ENCODE data around the gene VGLL4.

Gene VGLL4

DNA sequence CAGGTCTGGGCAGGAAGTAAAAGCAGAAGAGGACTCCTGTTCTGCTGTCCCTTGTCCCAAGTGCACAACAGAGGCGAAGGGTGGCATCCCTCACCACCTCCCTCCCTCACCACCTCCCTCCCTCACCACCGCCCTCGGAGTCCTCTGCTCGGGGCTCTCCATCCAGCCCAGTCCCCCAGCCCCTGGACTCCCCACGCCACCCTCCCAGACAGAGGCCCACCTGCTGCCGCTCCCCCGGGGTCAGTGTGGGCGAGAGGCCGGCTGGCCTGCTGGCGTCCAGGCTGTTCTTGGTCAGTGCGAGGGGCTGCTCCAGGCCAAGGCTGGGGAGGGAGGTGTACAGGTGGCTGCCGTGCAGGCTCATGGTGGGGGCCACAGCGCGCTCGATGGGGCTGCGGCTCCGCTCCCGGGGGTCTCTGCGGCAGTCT, 79.1 kb downstream of the VGLL4 start:
- no peak for DNase-seq (ENCODE audit: low spot score)

DNA sequence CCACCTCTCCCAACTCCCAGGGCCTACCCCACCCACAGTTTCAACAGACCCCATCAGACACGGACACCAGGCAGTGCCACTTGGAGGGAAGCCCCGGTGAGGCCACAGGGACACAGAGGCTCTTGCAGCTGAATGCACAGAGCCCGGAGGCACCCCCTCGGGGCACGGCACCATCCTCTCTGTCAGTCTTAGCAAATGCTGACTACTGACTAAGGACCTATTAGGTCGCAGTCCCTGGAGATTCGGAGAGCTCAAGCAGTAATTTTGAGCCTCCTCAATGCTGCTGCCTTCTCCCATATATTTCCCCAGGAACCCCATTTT, 79.9 kb downstream of the VGLL4 start:
- DNase-seq (ENCODE audit: low spot score) = no peak

DNA sequence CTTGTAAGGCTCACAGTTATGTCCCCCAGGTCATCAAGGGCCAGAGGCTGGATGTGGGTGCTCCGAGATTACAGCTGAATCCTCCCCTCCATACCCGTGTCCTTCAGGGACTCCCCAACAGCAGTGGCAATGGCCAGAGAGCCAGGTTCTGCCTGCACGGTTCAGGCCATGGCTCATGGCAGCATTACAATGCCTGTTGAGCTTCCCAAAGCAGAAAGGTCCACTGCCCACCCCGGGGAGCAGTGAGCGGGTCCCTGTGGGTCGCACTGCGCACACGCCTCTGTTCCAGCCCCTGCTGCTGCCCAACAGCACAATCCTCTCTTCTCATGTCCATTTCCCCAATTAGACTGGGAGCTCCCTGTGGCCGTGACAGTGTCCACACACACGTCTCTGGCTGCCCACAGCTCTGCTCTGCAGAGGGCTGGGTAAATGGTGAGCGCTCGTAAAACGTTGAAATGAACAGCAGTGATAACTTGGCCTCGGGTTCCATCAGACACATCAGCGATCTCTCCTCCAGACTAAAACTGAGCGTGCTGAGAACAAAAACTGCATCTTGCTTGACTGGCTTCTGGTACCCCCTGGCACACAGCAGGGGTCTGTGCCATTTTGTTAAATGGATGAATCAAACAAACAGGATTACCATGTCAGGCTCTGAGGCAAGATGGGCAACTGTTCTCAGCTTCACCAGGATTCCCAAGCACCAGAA, 80.4 kb downstream of the VGLL4 start:
- DNase-seq (ENCODE audit: low spot score) = no peak

DNA sequence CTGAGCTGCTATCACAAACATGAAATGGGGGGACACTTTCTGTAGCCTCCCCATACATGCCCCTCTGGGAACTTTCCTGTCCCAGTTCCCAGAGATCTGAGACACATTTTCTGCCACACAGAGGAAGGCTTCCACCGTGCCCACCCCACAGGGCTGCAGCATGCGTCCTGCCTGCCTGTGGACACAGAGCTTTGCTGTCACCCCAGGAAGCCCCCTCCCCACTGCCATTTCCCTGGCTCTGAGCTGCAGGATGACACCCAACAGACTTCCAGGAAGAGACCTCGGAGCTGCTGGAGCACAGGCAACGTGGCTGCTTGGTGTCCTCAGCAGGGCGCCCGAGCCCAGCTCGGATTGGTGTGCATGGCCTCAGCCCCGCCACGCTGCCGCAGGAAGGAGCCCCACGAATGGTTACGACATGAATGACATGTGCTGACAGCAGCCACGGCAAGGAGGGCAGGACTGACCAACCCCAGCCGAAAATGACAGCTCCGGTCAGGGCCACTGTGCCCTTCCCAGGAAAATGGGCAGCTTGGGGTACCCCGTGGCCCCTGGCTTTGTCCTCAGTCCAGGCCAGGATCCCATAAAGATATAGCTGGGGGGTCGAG, 81.3 kb downstream of the VGLL4 start:
- DNase-seq (ENCODE audit: low spot score) = no peak

DNA sequence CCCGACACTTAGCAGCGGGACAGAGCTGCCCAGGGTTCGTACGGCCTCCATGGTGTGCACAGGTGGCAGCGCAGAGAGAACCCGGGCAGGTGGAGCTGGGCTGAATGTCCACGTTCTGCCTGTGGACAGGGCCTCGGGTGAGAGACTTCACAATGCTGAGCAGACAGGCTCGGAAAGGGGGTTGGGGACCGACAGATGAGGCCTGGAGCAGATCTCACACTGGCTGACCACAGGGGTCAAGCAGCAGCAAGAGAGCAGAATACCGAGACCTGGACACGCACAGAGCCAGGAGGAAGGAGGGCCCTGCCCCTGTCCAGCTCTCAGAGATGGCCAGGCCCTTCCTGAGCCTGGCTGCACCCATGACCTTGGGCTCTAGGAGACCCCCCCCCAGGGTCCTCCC, 83.0 kb downstream of the VGLL4 start:
- DNase-seq (ENCODE audit: low spot score) = no peak

DNA sequence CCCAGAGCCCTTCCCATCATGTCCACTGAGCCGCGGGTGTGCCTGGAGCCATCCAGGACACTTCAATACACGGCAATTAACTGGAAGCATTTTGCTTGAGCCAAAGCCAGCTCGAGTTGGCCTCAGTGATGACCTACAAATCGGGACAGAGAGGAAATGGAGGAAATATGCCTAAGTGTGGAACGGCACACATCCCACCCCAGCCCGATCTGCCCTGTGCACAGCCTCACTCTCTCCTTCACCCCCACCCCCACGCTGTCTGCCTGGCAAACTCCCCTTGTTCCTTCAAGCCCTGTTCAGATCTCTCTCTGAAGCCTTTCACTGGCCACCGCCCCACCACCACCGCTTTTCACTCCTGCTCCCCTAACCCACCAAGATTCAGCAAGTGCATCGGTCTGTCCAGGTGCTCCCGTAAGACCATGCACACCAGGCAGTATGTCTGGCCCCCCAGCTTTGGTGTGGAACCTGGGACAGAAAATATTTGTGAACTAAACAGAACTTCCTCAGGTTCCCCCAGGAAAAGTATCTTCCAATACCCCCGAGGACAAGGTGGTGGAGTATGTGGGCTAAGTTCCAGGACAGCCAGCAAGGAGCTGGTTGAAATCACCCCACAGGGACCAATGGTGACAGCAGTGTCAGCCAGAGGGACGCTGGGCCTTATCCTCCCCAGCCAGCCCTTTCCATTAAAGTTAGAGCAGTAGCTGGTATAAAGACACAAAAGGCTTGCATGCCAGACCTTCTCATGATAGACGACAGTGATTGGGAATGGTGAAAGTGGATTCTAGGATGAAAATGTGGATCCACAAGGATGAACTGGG, 83.7 kb downstream of the VGLL4 start:
- no peak for DNase-seq (ENCODE audit: low spot score)

DNA sequence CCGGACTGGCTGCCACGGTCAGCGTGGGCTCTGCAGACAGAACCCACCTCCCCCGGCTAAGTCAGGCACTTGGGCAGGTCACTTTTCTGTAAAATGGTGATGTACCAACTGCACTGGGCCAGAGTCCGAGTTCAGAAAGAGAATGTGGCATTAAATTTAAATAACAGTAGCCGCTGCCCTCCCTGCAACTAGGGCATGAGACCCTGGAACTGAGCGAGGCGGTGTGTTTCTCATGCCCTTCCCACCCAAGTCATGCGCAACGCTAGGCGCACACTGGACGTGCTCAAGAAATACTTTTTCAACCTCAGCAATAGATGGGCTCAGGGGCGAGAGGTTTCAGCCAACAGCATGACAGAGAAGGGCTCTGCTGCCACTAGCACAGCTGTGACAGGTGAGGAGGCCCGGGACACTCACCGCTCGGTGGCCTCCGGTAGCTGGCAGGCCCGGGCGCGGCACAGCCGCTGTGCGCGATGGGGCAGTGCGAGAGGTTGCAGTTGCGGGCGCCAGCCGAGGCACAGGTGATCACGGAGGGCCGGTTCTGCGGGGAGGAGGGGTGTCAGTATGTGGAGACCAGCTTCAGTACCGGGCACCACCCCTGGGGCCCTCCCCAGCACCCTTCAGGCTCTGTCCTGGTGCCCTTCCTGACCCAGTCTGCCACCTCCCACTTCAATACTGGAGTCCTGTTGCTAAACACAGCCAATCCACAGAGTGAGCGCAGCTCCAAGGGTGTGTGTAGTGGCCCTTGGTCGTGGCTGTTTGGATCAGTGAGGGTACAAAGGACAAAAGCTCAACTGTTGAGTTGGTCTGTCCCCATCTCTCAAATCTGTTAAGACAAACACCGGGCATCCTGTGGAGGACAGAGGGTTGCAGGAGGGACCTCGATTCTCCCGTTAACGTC, 84.5 kb downstream of the VGLL4 start:
- no peak for DNase-seq (ENCODE audit: low spot score)

DNA sequence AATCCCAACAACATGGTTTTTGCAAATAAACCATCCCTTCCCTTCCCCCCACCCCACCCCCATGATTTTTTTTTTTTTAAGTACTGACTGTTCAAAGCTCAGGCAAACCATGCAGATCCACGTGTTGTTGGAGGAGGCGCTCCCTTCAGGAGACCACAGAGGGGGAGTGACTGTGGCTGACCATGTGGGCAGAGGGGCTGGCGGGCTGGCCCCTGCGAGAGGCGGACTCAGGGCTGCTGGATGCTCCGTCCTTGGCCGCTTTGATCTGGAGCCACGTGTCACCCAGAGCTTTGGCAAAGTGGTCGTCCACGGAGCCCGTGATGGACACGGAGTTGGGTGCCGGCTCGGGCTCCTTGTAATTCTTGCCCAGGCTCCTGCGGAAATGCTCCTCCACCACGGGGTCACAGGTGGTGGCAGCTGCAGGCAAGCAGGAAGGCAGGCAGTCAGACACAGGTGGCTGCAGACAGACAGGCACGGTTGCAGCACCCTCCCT, 85.3 kb downstream of the VGLL4 start:
- no peak for DNase-seq (ENCODE audit: low spot score)

DNA sequence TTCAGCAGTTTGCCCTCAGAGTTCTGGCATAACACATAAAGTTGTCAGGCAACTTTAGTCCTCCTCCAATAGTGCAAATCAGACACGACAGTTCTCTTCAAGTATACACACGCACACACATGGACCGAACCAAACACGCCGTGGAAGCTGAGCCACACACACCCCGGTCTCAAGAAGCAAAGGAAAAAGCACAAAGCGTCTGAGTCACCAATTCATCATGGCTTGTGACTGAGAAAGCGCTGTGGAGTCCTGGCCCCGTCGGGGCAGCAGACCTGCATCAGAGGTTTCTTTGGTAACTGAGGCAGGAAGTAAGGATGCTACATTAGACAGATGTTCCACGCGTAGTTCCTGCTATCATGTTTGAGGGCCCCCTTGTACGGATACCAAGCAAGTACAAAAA, 85.7 kb downstream of the VGLL4 start:
- DNase-seq (ENCODE audit: low spot score) = no peak

DNA sequence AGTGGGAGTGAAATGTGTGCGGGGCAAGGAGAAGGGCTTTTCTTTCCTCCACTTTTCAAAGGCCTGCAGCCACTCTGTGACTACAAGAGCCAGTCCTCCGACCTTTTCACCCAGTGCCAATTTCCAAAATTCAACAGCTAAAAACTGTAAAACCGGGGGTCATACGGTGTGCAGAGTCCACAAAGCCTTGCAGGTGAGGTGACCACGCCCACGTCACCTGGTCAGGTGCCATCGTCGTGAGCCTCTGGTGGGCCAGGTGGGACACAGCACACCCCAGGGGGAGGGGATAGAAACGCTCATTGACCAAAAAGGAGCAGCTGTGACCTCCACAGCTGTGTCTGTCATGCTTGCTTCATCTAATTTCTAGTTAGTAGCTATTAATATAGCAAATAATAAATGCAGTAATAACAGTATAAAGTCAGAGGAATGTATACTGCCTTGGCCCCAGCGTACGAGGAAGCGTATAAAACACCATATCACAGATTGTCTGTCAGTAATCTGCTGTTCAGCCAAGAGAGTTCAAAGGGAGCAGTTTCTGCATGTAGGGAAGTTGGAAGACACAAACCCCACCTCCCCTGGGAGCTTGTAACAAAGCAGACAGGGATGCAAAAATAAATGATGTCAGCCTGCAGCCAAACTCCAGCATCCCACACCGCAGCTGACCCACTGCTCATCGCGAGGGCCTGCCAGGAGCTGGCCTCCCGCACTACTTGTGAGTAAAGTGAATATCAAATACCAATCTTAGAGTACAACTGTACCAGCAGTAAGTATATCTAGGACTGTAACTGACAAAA, 86.7 kb downstream of the VGLL4 start:
- no peak for DNase-seq (ENCODE audit: low spot score)

DNA sequence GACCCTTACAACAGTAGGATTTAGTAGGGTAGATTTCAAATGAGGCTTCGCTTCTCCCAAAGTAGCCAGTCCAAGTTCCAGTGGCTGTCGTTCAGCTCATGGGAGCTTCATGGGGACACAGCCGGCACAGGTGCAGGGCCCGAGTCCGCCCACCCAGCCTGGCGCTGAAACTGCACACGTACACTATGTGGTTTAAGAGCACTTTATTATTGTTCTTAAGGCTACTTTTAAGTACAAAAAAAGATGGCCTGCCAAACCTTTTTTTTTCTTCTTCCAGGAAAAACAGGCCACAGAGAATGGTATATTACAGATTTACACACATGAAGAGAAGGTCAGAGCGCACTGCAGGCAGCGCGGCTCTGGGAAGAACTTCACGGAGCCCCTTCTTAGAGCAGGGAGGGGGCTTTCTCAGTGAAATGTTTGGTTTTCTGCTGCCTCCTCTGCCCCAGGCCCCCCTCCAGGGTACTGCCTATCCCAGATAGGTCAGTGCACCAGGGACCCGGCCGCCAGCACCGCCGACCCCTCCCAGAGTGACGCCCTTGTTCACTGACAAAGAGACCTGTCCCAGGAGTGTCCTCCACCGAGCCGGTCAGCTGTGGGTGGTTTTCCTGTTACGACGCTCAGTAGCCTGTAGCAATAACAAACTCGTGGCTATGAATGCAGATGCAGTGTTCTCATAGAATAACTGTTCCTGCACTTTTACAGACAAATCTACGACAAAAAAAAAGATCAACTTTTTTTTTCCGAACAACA, 87.7 kb downstream of the VGLL4 start:
- no peak for DNase-seq (ENCODE audit: low spot score)

DNA sequence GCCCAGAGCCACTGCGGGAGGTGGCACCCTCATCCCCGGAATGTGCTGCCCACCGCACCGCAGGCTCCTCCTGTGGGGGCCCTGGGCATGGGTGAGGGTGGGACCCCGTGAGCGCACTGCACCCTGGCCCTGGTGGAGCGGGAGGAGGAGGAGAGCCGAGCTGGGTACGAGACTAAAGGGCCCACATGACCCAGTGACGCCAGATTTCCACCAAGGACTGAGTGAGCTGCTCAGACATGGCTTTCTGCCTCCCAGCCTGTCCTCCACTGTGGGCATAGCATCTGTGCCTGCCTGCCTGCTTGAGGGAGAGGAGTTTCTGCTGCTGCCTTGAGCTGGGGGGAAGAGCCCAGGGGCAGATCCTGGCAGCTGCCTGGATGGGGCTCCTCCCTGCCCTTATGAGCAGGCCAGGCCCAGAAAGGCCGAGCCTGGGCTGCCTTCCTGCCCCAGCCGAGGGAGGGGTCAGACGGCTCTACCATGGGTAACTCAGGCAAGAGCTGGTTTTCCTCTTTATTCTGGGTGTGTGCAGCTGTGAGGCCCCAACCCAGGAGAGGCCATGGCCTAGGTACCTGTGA, 88.4 kb downstream of the VGLL4 start:
- no peak for DNase-seq (ENCODE audit: low spot score)

DNA sequence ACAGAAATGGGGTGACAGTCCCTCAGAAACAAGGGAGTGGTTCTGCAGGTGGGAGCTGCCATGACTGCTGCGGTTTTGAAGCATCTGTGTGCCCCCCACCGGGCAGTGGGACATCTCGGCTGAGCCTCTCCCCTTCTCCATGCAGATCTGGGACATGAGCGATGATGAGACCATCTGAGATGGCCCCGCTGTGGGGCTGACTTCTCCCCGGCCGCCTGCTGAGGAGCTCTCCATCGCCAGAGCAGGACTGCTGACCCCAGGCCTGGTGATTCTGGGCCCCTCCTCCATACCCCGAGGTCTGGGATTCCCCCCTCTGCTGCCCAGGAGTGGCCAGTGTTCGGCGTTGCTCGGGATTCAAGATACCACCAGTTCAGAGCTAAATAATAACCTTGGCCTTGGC, 89.0 kb downstream of the VGLL4 start:
- no peak for DNase-seq (ENCODE audit: low spot score)

DNA sequence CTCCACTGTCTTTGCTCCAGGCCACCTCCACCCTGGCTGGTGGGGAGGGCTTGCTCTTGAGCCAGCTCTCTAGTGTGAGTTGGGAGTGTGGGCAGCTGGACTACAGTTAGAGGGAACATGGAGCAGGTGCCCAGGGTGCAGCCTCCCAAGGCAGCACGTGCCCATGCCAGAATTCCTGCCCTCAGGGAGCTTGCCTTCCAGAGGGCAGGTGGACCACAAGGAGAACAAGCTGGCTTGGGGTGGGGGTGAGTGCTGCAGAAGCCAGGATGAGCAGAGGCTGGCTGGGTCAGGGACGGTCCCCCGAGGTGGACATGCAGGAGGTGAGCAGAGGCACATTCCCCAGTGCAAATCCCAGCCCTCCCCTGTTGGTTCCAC, 89.5 kb downstream of the VGLL4 start:
- DNase-seq (ENCODE audit: low spot score) = no peak

DNA sequence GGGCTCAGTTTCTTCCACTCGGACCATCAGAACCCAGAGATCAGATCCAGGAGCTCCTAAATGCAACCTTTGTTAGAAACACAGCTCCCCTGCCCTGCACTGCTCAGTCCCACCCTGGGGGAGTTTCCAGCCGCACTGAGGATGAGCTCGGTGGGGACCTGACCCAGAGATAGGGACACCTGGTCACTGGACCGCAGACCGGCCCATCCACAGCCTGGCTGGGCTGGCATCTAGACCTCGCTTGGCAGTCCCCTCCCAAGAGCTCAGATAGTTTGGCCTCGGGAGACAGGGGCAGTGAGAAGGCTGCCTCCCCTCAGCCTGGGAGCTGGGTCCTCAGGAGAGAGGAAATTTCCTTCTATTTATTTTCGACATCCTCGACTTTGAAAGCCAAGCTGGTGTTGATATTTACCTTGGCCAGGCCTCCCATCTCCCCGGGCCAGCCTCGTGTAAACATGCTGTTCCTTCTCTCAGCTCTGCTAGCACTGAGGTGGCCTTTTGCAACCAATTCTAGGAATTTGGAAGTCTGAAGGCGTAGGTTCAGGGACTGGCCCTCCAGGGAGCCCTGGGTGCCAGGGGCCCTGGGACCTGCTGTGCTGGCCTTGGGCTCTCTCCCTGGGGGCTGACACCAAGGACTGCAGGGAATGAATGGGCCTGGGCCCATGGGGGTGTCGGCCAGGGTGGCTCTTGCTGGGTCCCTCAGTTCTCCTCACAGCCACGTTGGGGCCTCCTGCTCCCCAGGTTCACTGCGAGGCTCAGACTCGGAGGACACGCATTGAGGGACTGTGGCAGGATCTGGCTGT, 90.1 kb downstream of the VGLL4 start:
- DNase-seq (ENCODE audit: low spot score) = no peak

DNA sequence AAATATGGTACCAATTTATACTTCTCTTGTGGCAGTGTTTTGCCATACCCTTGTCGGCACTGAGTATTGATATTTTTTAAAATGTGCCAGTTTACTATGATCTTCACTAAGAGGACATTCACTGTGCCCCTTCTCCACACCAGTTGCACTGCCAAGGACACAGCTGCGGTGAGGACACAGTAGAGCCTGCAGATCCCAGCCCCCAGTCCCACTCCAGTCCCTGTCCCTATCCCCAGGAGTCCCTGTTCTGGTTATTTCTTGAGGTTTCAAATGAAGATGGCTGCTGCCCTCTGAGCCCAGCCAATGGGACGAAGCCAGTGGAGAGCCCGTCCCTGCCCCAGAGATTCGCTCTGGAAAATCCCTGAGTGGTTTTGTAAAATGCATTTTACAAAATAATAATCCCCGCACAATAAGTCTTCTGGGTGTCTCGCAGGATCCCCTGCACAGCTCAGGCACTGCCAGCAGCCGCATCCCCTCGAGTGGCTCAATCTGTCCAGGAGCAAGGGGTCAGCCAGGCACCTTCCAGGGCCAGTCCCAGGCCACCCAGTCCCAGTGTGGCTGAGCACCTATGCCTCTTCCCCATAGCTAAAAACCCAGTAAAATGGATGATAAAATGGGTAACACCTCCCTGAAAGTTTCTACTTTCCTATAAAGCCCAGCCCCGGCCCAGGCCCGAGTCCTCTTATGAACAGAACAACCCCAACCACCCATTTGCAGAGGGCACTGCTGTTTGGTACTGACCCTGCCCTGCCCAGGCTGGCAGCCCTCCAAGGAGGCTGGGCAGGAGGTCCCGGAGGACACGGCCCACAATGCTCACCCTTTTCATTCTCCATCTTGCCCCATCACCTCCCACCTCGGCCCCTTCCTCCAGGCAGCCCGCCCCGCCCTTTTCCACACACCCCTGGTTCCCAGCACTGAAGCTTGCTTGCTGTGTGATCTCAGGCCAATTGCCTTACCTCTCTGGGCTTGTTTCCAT, 91.1 kb downstream of the VGLL4 start:
- DNase-seq (ENCODE audit: low spot score) = no peak

DNA sequence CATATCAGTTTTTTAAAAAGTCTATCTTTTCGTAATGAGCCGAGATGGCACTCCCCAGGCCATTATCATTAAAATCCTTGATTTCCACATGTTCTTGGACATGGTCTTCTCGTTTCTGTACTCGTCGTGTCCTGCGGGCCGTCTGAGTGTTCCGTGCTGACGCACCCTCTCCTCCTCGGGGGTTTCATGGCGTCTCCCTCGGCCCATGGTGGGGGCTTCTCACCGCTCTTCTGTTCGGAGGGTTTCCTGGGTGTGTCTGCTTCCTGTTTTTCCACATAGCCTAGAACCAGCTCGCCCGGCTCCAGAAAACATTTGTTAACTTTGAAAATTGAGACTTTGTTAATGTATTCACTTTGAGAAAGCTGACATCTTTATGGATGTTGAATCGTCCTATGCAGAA, 92.7 kb downstream of the VGLL4 start:
- DNase-seq (ENCODE audit: low spot score) = no peak

DNA sequence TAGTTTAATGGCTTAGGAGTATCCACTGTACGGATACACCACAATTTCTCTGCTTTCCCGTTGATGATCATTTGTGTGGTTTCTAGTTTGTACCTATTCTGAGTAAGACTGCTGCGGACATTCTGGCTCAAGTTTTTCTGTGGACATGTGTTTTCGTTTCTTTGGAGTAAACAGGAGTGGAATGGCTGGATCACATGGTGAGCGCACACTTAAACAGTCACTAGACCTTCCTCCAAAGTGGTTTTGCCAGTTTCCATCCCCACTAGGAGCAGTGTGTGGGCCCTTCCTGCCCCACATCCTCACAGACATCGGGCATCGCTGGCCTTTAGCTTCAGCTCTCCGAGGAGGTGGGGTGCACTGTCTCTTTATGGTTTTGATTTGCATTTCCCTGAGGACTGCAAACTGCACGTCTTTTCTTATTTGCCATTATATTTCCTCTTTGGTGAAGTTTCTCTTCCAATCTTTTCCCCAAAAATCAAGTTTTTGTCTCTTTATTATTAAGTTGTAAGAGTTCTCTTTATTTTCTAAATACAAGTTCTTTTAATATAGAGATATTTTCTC, 94.1 kb downstream of the VGLL4 start:
- no peak for DNase-seq (ENCODE audit: low spot score)
